Measurements from ENCODE around the gene SLC26A2.

GRCh38 chr5:149999359-149999758 lies 38.8 kb downstream of the SLC26A2 start:
- TF ChIP-seq SUZ12 (IDR thresholded peaks at IDR 0.05; ENCODE audit: extremely low read depth, insufficient read depth, insufficient read length) (no peak), ZNF274 (IDR thresholded peaks at IDR 0.05; ENCODE audit: low read depth, low read length) (no peak), YY1 (IDR thresholded peaks at IDR 0.05; ENCODE audit: insufficient read depth, insufficient read length) (no peak)
